Testis (tissue), 5 donors: ENCODE measurements around the gene FBXL20. TPM values are rescaled to one million over a fixed set of nuclear protein-coding genes. Genes with fewer than 3 reads are reported as not detected.
A peak's percentile ranks its signal among the peaks of the same experiment; 100 is the strongest.

Experiments
- DNase-seq: peaks from one replicate; pipeline ENCODE4 v3.0.0-alpha.2; 2019
- H3K27ac ChIP-seq, 2 donors: fragments of 200-600 bp; sonication (generic); one replicate each; pipeline ENCODE4 v1.5.1; 2019
- H3K27me3 ChIP-seq: fragments of 200-600 bp; sonication (generic); one replicate; pipeline ENCODE4 v1.5.1; 2019
- H3K36me3 ChIP-seq: fragments of 200-600 bp; sonication (generic); one replicate; pipeline ENCODE4 v1.5.1; 2017; ENCODE audit warnings: low read depth; ENCODE audit errors: missing control alignments
- H3K4me1 ChIP-seq: fragments of 200-600 bp; sonication (generic); one replicate; pipeline ENCODE4 v1.5.1; 2019
- H3K4me3 ChIP-seq, 2 donors: fragments of 200-600 bp; sonication (generic); one replicate each; pipeline ENCODE4 v1.5.1; 2017 to 2019
- H3K9me3 ChIP-seq: fragments of 200-600 bp; sonication (generic); one replicate; pipeline ENCODE4 v1.5.1; 2017
- CTCF ChIP-seq, 3 experiments: fragments of 450-650 bp in 2 of 3; fragments of 200-600 bp in 1 of 3; sonication (generic) in 1 of 3; IDR thresholded peaks; one replicate each; pipeline ENCODE4 v1.5.1; 2016 to 2019; ENCODE audit warnings: antibody characterized with exemption in 3 of 3, mild to moderate bottlenecking in 2 of 3, moderate library complexity in 1 of 3
- POLR2A ChIP-seq: fragments of 450-650 bp; IDR thresholded peaks from one replicate; pipeline ENCODE4 v1.6.1; 2017; ENCODE audit warnings: antibody characterized with exemption, mild to moderate bottlenecking, moderate library complexity
- WGBS, 2 donors: methylation state at CpG; one replicate each; pipeline ENCODE4 v1.1.5; 2018; 5-methylcytosine and 5-hydroxymethylcytosine counted together
- intact Hi-C: fragments of 100-400 bp; cut with DNase I; formaldehyde crosslinking; loops from one replicate; pipeline ENCODE4 v1.15.1; 2023; ENCODE audit warnings: low total_unique reads
- long read RNA-seq, 2 donors: transcript quantifications; one replicate each; lab custom pipeline, GENCODE V29; 2026
- polyA plus RNA-seq: library from polyadenylated mRNA; stranded (reverse); fragments of 350-450 nt; fragmentation: Illumina TruSeq; extraction: RNeasy Lipid Tissue Mini Kit (QIAGEN cat#74804); gene quantifications from one replicate; pipeline ENCODE4 v1.2.3, GENCODE V29; 2014; ENCODE audit warnings: low read depth, low replicate concordance; ENCODE audit not compliant: insufficient read depth
- total RNA-seq, 2 donors: library from RNA; depleted of rRNA; stranded (reverse); fragments of >200 nt; gene quantifications; one replicate each; pipeline ENCODE4 v1.2.3, GENCODE V29; 2016

FBXL20 gene
- total RNA-seq: 10 to 100 TPM; 62.5 to 67.5 TPM
- 29.7 TPM for polyA plus RNA-seq
- long read RNA-seq, donor 1, full-length matches to known transcripts: 3 of 3 reads
- long read RNA-seq, donor 1, partial matches to known transcripts: 0 of 3 reads
- long read RNA-seq, donor 1, other reads (novel, unspliced or antisense): 0 of 3 reads
- long read RNA-seq, donor 2: 0 reads

- H3K36me3 ChIP-seq: no peaks in the 10 kb centered on the region
- H3K4me3 ChIP-seq: peak within 1 kb of the TSS; percentile 92
- H3K27me3 ChIP-seq: no peaks in the 10 kb centered on the region
- intact Hi-C loops: no loop called here
- peaks cover 12% of the 10 kb centered on the region for H3K4me1 ChIP-seq
- no peaks in the 10 kb centered on the region for H3K9me3 ChIP-seq
- H3K27ac ChIP-seq: peak within 1 kb of the TSS; percentile 83 to 95
- 0% methylated on average over 21 to 63 of the region's 86 CpGs for WGBS, 2 donors
- peak; percentile 97 for DNase-seq
- peak; percentile 71 for TF ChIP-seq POLR2A
- no peak for TF ChIP-seq CTCF (IDR thresholded peaks at IDR 0.05)
Measured at GRCh38 chr17:39401412-39402243, at the start of gene FBXL20. FBXL20 (minus strand) TSS chr17:39401626; CDS start chr17:39401402, 224 bp downstream.

- Histone ChIP-seq H3K4me3 (peak within 1 kb of the TSS; percentile 74 to 95), H3K9me3 (no peaks in the 10 kb centered on the region), H3K36me3 (no peaks in the 10 kb centered on the region), H3K27me3 (no peaks in the 10 kb centered on the region), H3K27ac (peak within 1 kb of the TSS; percentile 78 to 85), H3K4me1 (no peaks in the 10 kb centered on the region)
- no peak for TF ChIP-seq CTCF (IDR thresholded peaks at IDR 0.05)
- TF ChIP-seq POLR2A: no peak
- intact Hi-C loops: no loop called here
- WGBS, 2 donors: 0% methylated on average over 37 of the region's 37 CpGs
- peak; percentile 98 for DNase-seq
Measured at GRCh38 chr17:39450847-39451581, 49.6 kb upstream of the FBXL20 start, which contains the start of gene MED1. MED1 (minus strand) TSS chr17:39451263; CDS start chr17:39451062, 201 bp downstream.

- no peak for DNase-seq
- Histone ChIP-seq H3K27me3 (no peaks in the 10 kb centered on the region), H3K27ac (no peak overlapping the region), H3K36me3 (no peaks in the 10 kb centered on the region), H3K4me1 (no peaks in the 10 kb centered on the region), H3K4me3 (peak overlapping the region in 1 of 2 donors; percentile 95), H3K9me3 (no peaks in the 10 kb centered on the region)
- 51 to 53% methylated on average over 13 of the region's 13 CpGs for WGBS, 2 donors
- intact Hi-C loops: no loop called here
- TF ChIP-seq POLR2A (no peak), CTCF (IDR thresholded peaks at IDR 0.05) (no peak)
Measured at GRCh38 chr17:39450051-39450450, 48.6 kb upstream of the FBXL20 start.

- no peaks in the 10 kb centered on the region for H3K36me3 ChIP-seq
- no peak for TF ChIP-seq CTCF (IDR thresholded peaks at IDR 0.05)
- TF ChIP-seq POLR2A: no peak
Measured at GRCh38 chr17:39447561-39447960, 46.1 kb upstream of the FBXL20 start.

More at GRCh38 chr17:39447561-39447960, 46.1 kb upstream of the FBXL20 start:
- Histone ChIP-seq H3K27me3 (no peaks in the 10 kb centered on the region), H3K4me3 (no peak overlapping the region), H3K27ac (no peak overlapping the region), H3K4me1 (no peaks in the 10 kb centered on the region), H3K9me3 (no peaks in the 10 kb centered on the region)
- DNase-seq: no peak
- intact Hi-C loops: no loop called here
- 85 to 91% methylated on average over 5 of the region's 5 CpGs for WGBS, 2 donors
